CD14-positive monocyte (primary cell): ENCODE data around the gene IL15RA. TPM values are rescaled to one million over a fixed set of nuclear protein-coding genes. Genes with fewer than 3 reads are reported as not detected.

Experiments
- DNase-seq, 3 donors: peaks; one replicate each; pipeline ENCODE4 v3.0.0-alpha.2; 2011 to 2022
- H2AFZ ChIP-seq: 2 replicates; pipeline ENCODE4 v1.6.0; 2012; ENCODE audit warnings: mild to moderate bottlenecking, low read depth, low read length, inconsistent platforms; ENCODE audit not compliant: insufficient read depth, poor library complexity, severe bottlenecking
- H3K27ac ChIP-seq, 2 donors: 1 replicate in 1 of 2; 2 replicates in 1 of 2; pipeline ENCODE4 v1.5.1; 2012 to 2013; ENCODE audit warnings: low read length in 2 of 2, control low read depth in 1 of 2, inconsistent platforms in 1 of 2, low read depth in 1 of 2, mild to moderate bottlenecking in 1 of 2
- H3K27me3 ChIP-seq, 2 donors: one replicate each; pipeline versions ENCODE4 v1.6.0 to v1.6.1; 2011 to 2013; ENCODE audit warnings: low read length in 2 of 2; ENCODE audit not compliant: control insufficient read depth in 2 of 2, insufficient read depth in 2 of 2
- H3K36me3 ChIP-seq, 2 donors: replicated peaks in 1 of 2; 1 replicate in 1 of 2; 2 replicates in 1 of 2; pipeline versions ENCODE4 v1.5.1 to v1.6.1; 2012 to 2013; ENCODE audit warnings: low read length in 2 of 2, control low read depth in 1 of 2, inconsistent platforms in 1 of 2, mild to moderate bottlenecking in 1 of 2; ENCODE audit not compliant: insufficient read depth in 2 of 2, control insufficient read depth in 1 of 2
- H3K4me1 ChIP-seq, 2 donors: 1 replicate in 1 of 2; 2 replicates in 1 of 2; pipeline versions ENCODE4 v1.5.1 to v1.6.1; 2012 to 2013; ENCODE audit warnings: low read length in 2 of 2, control low read depth in 1 of 2, inconsistent platforms in 1 of 2, mild to moderate bottlenecking in 1 of 2, moderate library complexity in 1 of 2; ENCODE audit not compliant: insufficient read depth in 2 of 2, control insufficient read depth in 1 of 2
- H3K4me2 ChIP-seq: replicated peaks from 2 replicates; pipeline ENCODE3; 2012; ENCODE audit warnings: low read length, moderate library complexity, mild to moderate bottlenecking; ENCODE audit not compliant: poor library complexity, severe bottlenecking; ENCODE audit errors: extremely low read depth
- H3K4me3 ChIP-seq, 3 experiments: fragments of 200-600 bp in 1 of 3; sonication (generic) in 1 of 3; replicated peaks in 1 of 3; 1 replicate in 2 of 3; 2 replicates in 1 of 3; pipeline ENCODE4 v1.5.1; 2011 to 2013; ENCODE audit warnings: low read length in 3 of 3, mild to moderate bottlenecking in 3 of 3, control low read depth in 2 of 3, low read depth in 2 of 3, inconsistent platforms in 1 of 3, moderate library complexity in 1 of 3
- H3K79me2 ChIP-seq: 2 replicates; pipeline ENCODE4 v1.6.0; 2012; ENCODE audit warnings: mild to moderate bottlenecking, control low read depth, inconsistent platforms, low read length, moderate library complexity; ENCODE audit not compliant: insufficient read depth
- H3K9ac ChIP-seq: 2 replicates; pipeline ENCODE4 v1.6.0; 2017; ENCODE audit warnings: low read length, mild to moderate bottlenecking; ENCODE audit not compliant: insufficient read depth, poor library complexity, severe bottlenecking
- H3K9me3 ChIP-seq, 2 donors: replicated peaks in 1 of 2; 1 replicate in 1 of 2; 2 replicates in 1 of 2; pipeline versions ENCODE4 v1.5.1 to v1.6.1; 2012 to 2013; ENCODE audit warnings: low read length in 2 of 2, control low read depth in 1 of 2; ENCODE audit not compliant: control insufficient read depth in 1 of 2, insufficient read depth in 1 of 2
- H4K20me1 ChIP-seq: 2 replicates; pipeline ENCODE4 v1.6.0; 2012; ENCODE audit warnings: mild to moderate bottlenecking, low read length, control low read depth, moderate library complexity; ENCODE audit not compliant: insufficient read depth
- H3K27ac Mint-ChIP-seq, 7 donors: one replicate each; pipeline ENCODE4 v1.8.0; 2020; ENCODE audit warnings: mild to moderate bottlenecking in 7 of 7, mixed read lengths in 7 of 7, moderate library complexity in 6 of 7, inconsistent platforms in 2 of 7
- H3K27me3 Mint-ChIP-seq, 3 donors: one replicate each; pipeline ENCODE4 v1.8.0; 2021 to 2022; ENCODE audit warnings: low read depth in 3 of 3, mild to moderate bottlenecking in 3 of 3, mixed read lengths in 3 of 3, moderate library complexity in 3 of 3, inconsistent platforms in 1 of 3
- H3K36me3 Mint-ChIP-seq, 2 donors: one replicate each; pipeline ENCODE4 v1.8.0; 2020; ENCODE audit warnings: mixed read lengths in 2 of 2, inconsistent platforms in 1 of 2, mild to moderate bottlenecking in 1 of 2
- H3K4me1 Mint-ChIP-seq: one replicate; pipeline ENCODE4 v1.8.0; 2020; ENCODE audit warnings: mild to moderate bottlenecking, mixed read lengths
- H3K4me3 Mint-ChIP-seq, 2 donors: one replicate each; pipeline ENCODE4 v1.8.0; 2020; ENCODE audit warnings: mild to moderate bottlenecking in 2 of 2, mixed read lengths in 2 of 2, moderate library complexity in 1 of 2
- H3K9me3 Mint-ChIP-seq, 7 donors: one replicate each; pipeline ENCODE4 v1.8.0; 2020 to 2022; ENCODE audit warnings: mixed read lengths in 7 of 7, mild to moderate bottlenecking in 6 of 7, moderate library complexity in 6 of 7, inconsistent platforms in 2 of 7
- CTCF ChIP-seq: fragments of 200-600 bp; IDR thresholded peaks from one replicate; pipeline ENCODE4 v1.8.0; 2022; ENCODE audit warnings: antibody characterized with exemption, mild to moderate bottlenecking
- WGBS: methylation state at CpG from one replicate; pipeline ENCODE4 v1.1.5; 2013; ENCODE audit warnings: missing lambda C conversion rate; ENCODE audit not compliant: insufficient coverage; 5-methylcytosine and 5-hydroxymethylcytosine counted together
- intact Hi-C, 2 donors: fragments of 100-400 bp; cut with micrococcal nuclease; formaldehyde crosslinking; loops; one replicate each; pipeline versions ENCODE4 v1.15.0 to v1.15.1; 2023
- polyA plus RNA-seq, 3 donors: library from polyadenylated mRNA; depleted of rRNA in 1 of 3; unstranded in 2 of 3; stranded (reverse) in 1 of 3; fragments of 300-500 nt in 2 of 3; fragments of >200 nt in 1 of 3; fragmentation: Illumina TruSeq in 2 of 3; gene quantifications; 1 replicate in 2 of 3; 2 replicates in 1 of 3; pipeline ENCODE4 v1.2.3, GENCODE V29; 2012 to 2021

The IL15RA gene
- polyA plus RNA-seq, 3 donors = 12.4 to 23.1 (median 12.6) TPM

- Histone ChIP-seq H3K36me3 (peaks cover 97 to 99% of the 10 kb centered on the region in 2 donors), H3K4me1 (no peaks in the 10 kb centered on the region), H3K9ac (no peak overlapping the region), H3K4me3 (no peak overlapping the region), H2AFZ (no peak overlapping the region), H4K20me1 (no peaks in the 10 kb centered on the region), H3K9me3 (no peaks in the 10 kb centered on the region), H3K27ac (peak overlapping the region in 1 of 2 donors; percentile 23), H3K27me3 (no peaks in the 10 kb centered on the region), H3K4me2 (no peak overlapping the region), H3K79me2 (no peaks in the 10 kb centered on the region)
- Mint-ChIP-seq H3K27ac (peak overlapping the region in 1 of 7 donors; percentile 59), H3K9me3 (no peaks in the 10 kb centered on the region), H3K4me3 (no peak overlapping the region), H3K4me1 (no peaks in the 10 kb centered on the region), H3K36me3 (peaks cover 88 to 98% of the 10 kb centered on the region in 2 donors), H3K27me3 (no peaks in the 10 kb centered on the region)
- DNase-seq = no peak
- intact Hi-C loops = no loop called here
- WGBS = no CpG with 5 or more reads among the region's 4 CpGs
- TF ChIP-seq CTCF = no peak
Observed at GRCh38 chr10:5913736-5914135, 63.6 kb downstream of the IL15RA start.

GRCh38 chr10:5911670-5912069 is 65.7 kb downstream of the IL15RA start:
- peaks cover 5% of the 10 kb centered on the region for H4K20me1 ChIP-seq
- no peaks in the 10 kb centered on the region for H3K9me3 ChIP-seq
- H3K4me2 ChIP-seq = no peak overlapping the region
- no peak overlapping the region for H3K4me3 Mint-ChIP-seq
- intact Hi-C loops = no loop called here
- no peak overlapping the region for H3K9ac ChIP-seq
- TF ChIP-seq CTCF = no peak
- no peaks in the 10 kb centered on the region for H3K79me2 ChIP-seq
- DNase-seq = no peak
- peak overlapping the region in 1 of 2 donors; percentile 36 for H3K27ac ChIP-seq
- H3K4me3 ChIP-seq = no peak overlapping the region
- H3K27ac Mint-ChIP-seq = peak overlapping the region in 3 of 7 donors; percentile 11 to 48 (median 41)
- no peak overlapping the region for H2AFZ ChIP-seq
- H3K4me1 ChIP-seq = no peaks in the 10 kb centered on the region
- WGBS = 98% methylated on average over 4 of the region's 4 CpGs
- no peaks in the 10 kb centered on the region for H3K9me3 Mint-ChIP-seq
- H3K27me3 Mint-ChIP-seq = peaks cover 0 to under 1% (median 0%) of the 10 kb centered on the region in 3 donors
- H3K27me3 ChIP-seq = no peaks in the 10 kb centered on the region
- no peaks in the 10 kb centered on the region for H3K4me1 Mint-ChIP-seq
- peaks cover 81 to 97% of the 10 kb centered on the region in 2 donors for H3K36me3 ChIP-seq
- peaks cover 84 to 95% of the 10 kb centered on the region in 2 donors for H3K36me3 Mint-ChIP-seq
